ENCODE measurements around the gene C3orf62. TPM values are rescaled to one million over a fixed set of nuclear protein-coding genes. Genes with fewer than 3 reads are reported as not detected.
A peak's percentile ranks its signal among the peaks of the same experiment; 100 is the strongest.

The C3orf62 gene
- total RNA-seq (2014; rRNA removed; shearing (Covaris generic); ENCODE audit: low replicate concordance), result 0.14 TPM in 1 of 2 replicates, not detected in the other

GRCh38 chr3:49276475-49277382 is at the start of gene C3orf62:
TSS of gene C3orf62 (minus strand) at chr3:49277232. CDS start at chr3:49276872, 360 bp downstream.
- peak; percentile 52 for DNase-seq (ENCODE audit: low read depth)
- in situ Hi-C loops (cut with HindIII; ENCODE audit: low pct_unique_long_range_greater_than_20kb, low sequenced_read_pairs), result no loop called here

- in situ Hi-C loops (cut with HindIII; ENCODE audit: low pct_unique_long_range_greater_than_20kb, low sequenced_read_pairs), result no loop called here
- DNase-seq (ENCODE audit: low read depth), result no peak
These were observed 47.7 kb upstream of the C3orf62 start for GRCh38 chr3:49324768-49325167.

- no peak for DNase-seq (ENCODE audit: low read depth)
- in situ Hi-C loops (cut with HindIII; ENCODE audit: low pct_unique_long_range_greater_than_20kb, low sequenced_read_pairs), result no loop called here
These were observed 39.8 kb upstream of the C3orf62 start for GRCh38 chr3:49316696-49317457.

GRCh38 chr3:49313896-49314688 is 37.1 kb upstream of the C3orf62 start:
- DNase-seq (ENCODE audit: low read depth), result no peak
- in situ Hi-C loops (cut with HindIII; ENCODE audit: low pct_unique_long_range_greater_than_20kb, low sequenced_read_pairs), result no loop called here

GRCh38 chr3:49311283-49311682 is 34.3 kb upstream of the C3orf62 start:
- DNase-seq (ENCODE audit: low read depth), result no peak
- in situ Hi-C loops (cut with HindIII; ENCODE audit: low pct_unique_long_range_greater_than_20kb, low sequenced_read_pairs), result no loop called here

- in situ Hi-C loops (cut with HindIII; ENCODE audit: low pct_unique_long_range_greater_than_20kb, low sequenced_read_pairs), result no loop called here
- no peak for DNase-seq (ENCODE audit: low read depth)
These were observed 33.6 kb upstream of the C3orf62 start for GRCh38 chr3:49310677-49311076.

GRCh38 chr3:49305608-49306007 is 28.6 kb upstream of the C3orf62 start:
- in situ Hi-C loops (cut with HindIII; ENCODE audit: low pct_unique_long_range_greater_than_20kb, low sequenced_read_pairs), result no loop called here
- DNase-seq (ENCODE audit: low read depth), result no peak

- in situ Hi-C loops (cut with HindIII; ENCODE audit: low pct_unique_long_range_greater_than_20kb, low sequenced_read_pairs), result no loop called here
- DNase-seq (ENCODE audit: low read depth), result no peak
These were observed 25.6 kb upstream of the C3orf62 start for GRCh38 chr3:49302613-49303012.

- DNase-seq (ENCODE audit: low read depth), result no peak
- in situ Hi-C loops (cut with HindIII; ENCODE audit: low pct_unique_long_range_greater_than_20kb, low sequenced_read_pairs), result no loop called here
These were observed 23.6 kb upstream of the C3orf62 start for GRCh38 chr3:49300595-49300994.

GRCh38 chr3:49298511-49298910 is 21.5 kb upstream of the C3orf62 start:
- DNase-seq (ENCODE audit: low read depth), result no peak
- in situ Hi-C loops (cut with HindIII; ENCODE audit: low pct_unique_long_range_greater_than_20kb, low sequenced_read_pairs), result no loop called here

GRCh38 chr3:49296781-49297411 is 19.9 kb upstream of the C3orf62 start:
- in situ Hi-C loops (cut with HindIII; ENCODE audit: low pct_unique_long_range_greater_than_20kb, low sequenced_read_pairs), result no loop called here
- DNase-seq (ENCODE audit: low read depth), result no peak

GRCh38 chr3:49295489-49296058 is 18.5 kb upstream of the C3orf62 start:
- no peak for DNase-seq (ENCODE audit: low read depth)

GRCh38 chr3:49294343-49294742 is 17.3 kb upstream of the C3orf62 start:
- DNase-seq (ENCODE audit: low read depth), result no peak
- in situ Hi-C loops (cut with HindIII; ENCODE audit: low pct_unique_long_range_greater_than_20kb, low sequenced_read_pairs), result no loop called here

More at GRCh38 chr3:49295489-49296058, 18.5 kb upstream of the C3orf62 start:
- in situ Hi-C loops (cut with HindIII; ENCODE audit: low pct_unique_long_range_greater_than_20kb, low sequenced_read_pairs), result no loop called here

- no peak for DNase-seq (ENCODE audit: low read depth)
- in situ Hi-C loops (cut with HindIII; ENCODE audit: low pct_unique_long_range_greater_than_20kb, low sequenced_read_pairs), result no loop called here
These were observed 7.0 kb upstream of the C3orf62 start for GRCh38 chr3:49283997-49284396.

- no peak for DNase-seq (ENCODE audit: low read depth)
- in situ Hi-C loops (cut with HindIII; ENCODE audit: low pct_unique_long_range_greater_than_20kb, low sequenced_read_pairs), result no loop called here
These were observed 2.3 kb upstream of the C3orf62 start for GRCh38 chr3:49279376-49279775.

GRCh38 chr3:49278548-49278947 is 1.5 kb upstream of the C3orf62 start:
- DNase-seq (ENCODE audit: low read depth), result no peak
- in situ Hi-C loops (cut with HindIII; ENCODE audit: low pct_unique_long_range_greater_than_20kb, low sequenced_read_pairs), result no loop called here

- in situ Hi-C loops (cut with HindIII; ENCODE audit: low pct_unique_long_range_greater_than_20kb, low sequenced_read_pairs), result no loop called here
- no peak for DNase-seq (ENCODE audit: low read depth)
These were observed 347 bp upstream of the C3orf62 start for GRCh38 chr3:49277383-49277775.

All from Caki2 (cell line).